Glutamatergic neuron (in vitro differentiated cells): Measurements from ENCODE around the gene ATP2A2. TPM values are rescaled to one million over a fixed set of nuclear protein-coding genes. Genes with fewer than 3 reads are reported as not detected.

Experiments
- DNase-seq: peaks from one replicate; pipeline ENCODE4 v3.0.0; 2022
- H3K27ac Mint-ChIP-seq: one replicate; pipeline ENCODE4 v1.8.0; 2020; ENCODE audit warnings: mild to moderate bottlenecking, mixed read lengths, inconsistent platforms; ENCODE audit not compliant: unreplicated experiment
- H3K27me3 Mint-ChIP-seq: one replicate; pipeline ENCODE4 v1.8.0; 2020; ENCODE audit warnings: mild to moderate bottlenecking, moderate library complexity, mixed read lengths, inconsistent platforms; ENCODE audit not compliant: unreplicated experiment
- H3K36me3 Mint-ChIP-seq: one replicate; pipeline ENCODE4 v1.8.0; 2020; ENCODE audit warnings: mild to moderate bottlenecking, mixed read lengths, inconsistent platforms; ENCODE audit not compliant: unreplicated experiment
- H3K4me1 Mint-ChIP-seq: one replicate; pipeline ENCODE4 v1.8.0; 2020; ENCODE audit warnings: mild to moderate bottlenecking, low read depth, mixed read lengths, inconsistent platforms; ENCODE audit not compliant: unreplicated experiment
- H3K4me3 Mint-ChIP-seq: one replicate; pipeline ENCODE4 v1.8.0; 2020; ENCODE audit warnings: mild to moderate bottlenecking, mixed read lengths, inconsistent platforms; ENCODE audit not compliant: unreplicated experiment
- H3K9me3 Mint-ChIP-seq: one replicate; pipeline ENCODE4 v1.8.0; 2020; ENCODE audit warnings: mild to moderate bottlenecking, moderate library complexity, mixed read lengths, inconsistent platforms; ENCODE audit not compliant: unreplicated experiment
- CTCF ChIP-seq: fragments of 200-600 bp; sonication (generic); IDR thresholded peaks from one replicate; pipeline ENCODE4 v1.5.0; 2021; ENCODE audit not compliant: partially characterized antibody, unreplicated experiment
- total RNA-seq: library from RNA; stranded (reverse); fragmentation: NEBNext Ultra II Directional; extraction: Animal tissue kit (Norgen Biotek cat#: 25700); gene quantifications from one replicate; pipeline ENCODE4 v1.2.1, GENCODE V29; 2021; ENCODE audit not compliant: unreplicated experiment

ATP2A2 gene
- total RNA-seq, 1 donor from 2014 or later = 269 TPM

GRCh38 chr12:110235383-110235782 is 45.7 kb upstream of the ATP2A2 start:
- H3K36me3 Mint-ChIP-seq = peaks cover 4% of the 10 kb centered on the region
- peaks cover 2% of the 10 kb centered on the region for H3K9me3 Mint-ChIP-seq
- peaks cover 3% of the 10 kb centered on the region for H3K4me1 Mint-ChIP-seq
- no peak overlapping the region for H3K27ac Mint-ChIP-seq
- no peak for DNase-seq
- no peak overlapping the region for H3K4me3 Mint-ChIP-seq
- H3K27me3 Mint-ChIP-seq = peaks cover 4% of the 10 kb centered on the region
- no peak for TF ChIP-seq CTCF

- Mint-ChIP-seq H3K4me1 (peaks cover 12% of the 10 kb centered on the region), H3K36me3 (peaks cover 11% of the 10 kb centered on the region), H3K27me3 (peaks cover 3% of the 10 kb centered on the region), H3K4me3 (no peak overlapping the region), H3K9me3 (no peaks in the 10 kb centered on the region), H3K27ac (no peak overlapping the region)
- TF ChIP-seq CTCF = no peak
- no peak for DNase-seq
Measured at GRCh38 chr12:110243227-110243626, 37.8 kb upstream of the ATP2A2 start.

GRCh38 chr12:110244372-110244771 is 36.7 kb upstream of the ATP2A2 start:
- Mint-ChIP-seq H3K27ac (no peak overlapping the region), H3K9me3 (no peaks in the 10 kb centered on the region), H3K36me3 (peaks cover 11% of the 10 kb centered on the region), H3K27me3 (peaks cover 3% of the 10 kb centered on the region), H3K4me1 (peaks cover 12% of the 10 kb centered on the region), H3K4me3 (no peak overlapping the region)
- TF ChIP-seq CTCF = no peak
- no peak for DNase-seq

GRCh38 chr12:110244829-110245228 is 36.2 kb upstream of the ATP2A2 start:
- Mint-ChIP-seq H3K4me1 (peaks cover 12% of the 10 kb centered on the region), H3K36me3 (peaks cover 11% of the 10 kb centered on the region), H3K4me3 (no peak overlapping the region), H3K9me3 (no peaks in the 10 kb centered on the region), H3K27me3 (peaks cover 3% of the 10 kb centered on the region), H3K27ac (no peak overlapping the region)
- DNase-seq = no peak
- no peak for TF ChIP-seq CTCF

GRCh38 chr12:110245369-110245772 is 35.7 kb upstream of the ATP2A2 start:
- peak; percentile 35 for DNase-seq
- no peak overlapping the region for H3K27ac Mint-ChIP-seq

More at GRCh38 chr12:110245369-110245772, 35.7 kb upstream of the ATP2A2 start:
- Mint-ChIP-seq H3K4me3 (no peak overlapping the region), H3K4me1 (peaks cover 12% of the 10 kb centered on the region), H3K36me3 (peaks cover 7% of the 10 kb centered on the region), H3K27me3 (no peaks in the 10 kb centered on the region), H3K9me3 (no peaks in the 10 kb centered on the region)
- no peak for TF ChIP-seq CTCF
